Chondrocyte (in vitro differentiated cells): ENCODE measurements around the gene ZBTB44. TPM values are rescaled to one million over a fixed set of nuclear protein-coding genes. Genes with fewer than 3 reads are reported as not detected.
A peak's percentile ranks its signal among the peaks of the same experiment; 100 is the strongest.

Source experiments
- DNase-seq: peaks from one replicate; pipeline ENCODE4 v3.0.0; 2021; ENCODE audit warnings: mixed read lengths, low spot score
- H3K27ac Mint-ChIP-seq: one replicate; pipeline ENCODE4 v1.8.0; 2021; ENCODE audit warnings: mild to moderate bottlenecking, moderate library complexity, mixed read lengths; ENCODE audit not compliant: unreplicated experiment
- H3K27me3 Mint-ChIP-seq: 2 replicates; pipeline ENCODE4 v1.8.0; 2021; ENCODE audit warnings: low read depth, mixed read lengths
- H3K36me3 Mint-ChIP-seq: 2 replicates; pipeline ENCODE4 v1.8.0; 2021; ENCODE audit warnings: low read depth, mixed read lengths
- H3K4me1 Mint-ChIP-seq: 2 replicates; pipeline ENCODE4 v1.8.0; 2021; ENCODE audit warnings: low read depth, mild to moderate bottlenecking, mixed read lengths
- H3K4me3 Mint-ChIP-seq: one replicate; pipeline ENCODE4 v1.8.0; 2021; ENCODE audit warnings: mild to moderate bottlenecking, moderate library complexity, mixed read lengths; ENCODE audit not compliant: unreplicated experiment
- H3K9me3 Mint-ChIP-seq: 2 replicates; pipeline ENCODE4 v1.8.0; 2021; ENCODE audit warnings: low read depth, mixed read lengths
- total RNA-seq: library from RNA; stranded (reverse); gene quantifications from 3 replicates; pipeline ENCODE4 v1.2.1, GENCODE V29; 2021
- TF ChIP-seq, protein P1 (sequence below): fragments of 200-600 bp; sonication (generic); IDR thresholded peaks from 2 replicates; pipeline ENCODE4 v1.5.0; 2021; ENCODE audit warnings: antibody characterized with exemption, mild to moderate bottlenecking, moderate library complexity

The ZBTB44 gene
- total RNA-seq, 1 donor from 2014 or later = 21.2 TPM

DNA sequence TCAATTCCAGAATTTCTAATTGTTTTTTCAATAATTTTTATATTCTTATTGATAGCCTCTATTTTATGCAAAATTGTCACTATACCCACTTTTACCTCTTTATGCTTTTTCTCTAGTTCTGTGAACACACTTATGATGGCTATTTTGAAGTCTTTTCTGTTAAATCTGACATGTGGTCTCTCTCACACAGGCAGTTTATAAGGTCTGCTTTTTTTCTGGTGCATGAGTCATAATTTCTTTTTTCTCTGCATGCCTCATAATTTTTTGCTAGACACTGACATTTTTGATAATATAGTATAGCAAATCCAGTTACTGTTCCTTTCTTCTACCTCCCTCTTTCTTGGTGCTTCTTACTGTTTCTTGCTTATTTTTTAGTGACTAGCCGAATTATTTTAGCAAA, 36.0 kb downstream of the ZBTB44 start:
- H3K27ac Mint-ChIP-seq = peak overlapping the region; percentile 34
- no peak overlapping the region for H3K4me3 Mint-ChIP-seq
- peaks cover 4% of the 10 kb centered on the region for H3K36me3 Mint-ChIP-seq
- H3K27me3 Mint-ChIP-seq = no peaks in the 10 kb centered on the region
- H3K9me3 Mint-ChIP-seq = peaks cover 19% of the 10 kb centered on the region
- H3K4me1 Mint-ChIP-seq = peaks cover 8% of the 10 kb centered on the region
- TF ChIP-seq, protein P1, sequence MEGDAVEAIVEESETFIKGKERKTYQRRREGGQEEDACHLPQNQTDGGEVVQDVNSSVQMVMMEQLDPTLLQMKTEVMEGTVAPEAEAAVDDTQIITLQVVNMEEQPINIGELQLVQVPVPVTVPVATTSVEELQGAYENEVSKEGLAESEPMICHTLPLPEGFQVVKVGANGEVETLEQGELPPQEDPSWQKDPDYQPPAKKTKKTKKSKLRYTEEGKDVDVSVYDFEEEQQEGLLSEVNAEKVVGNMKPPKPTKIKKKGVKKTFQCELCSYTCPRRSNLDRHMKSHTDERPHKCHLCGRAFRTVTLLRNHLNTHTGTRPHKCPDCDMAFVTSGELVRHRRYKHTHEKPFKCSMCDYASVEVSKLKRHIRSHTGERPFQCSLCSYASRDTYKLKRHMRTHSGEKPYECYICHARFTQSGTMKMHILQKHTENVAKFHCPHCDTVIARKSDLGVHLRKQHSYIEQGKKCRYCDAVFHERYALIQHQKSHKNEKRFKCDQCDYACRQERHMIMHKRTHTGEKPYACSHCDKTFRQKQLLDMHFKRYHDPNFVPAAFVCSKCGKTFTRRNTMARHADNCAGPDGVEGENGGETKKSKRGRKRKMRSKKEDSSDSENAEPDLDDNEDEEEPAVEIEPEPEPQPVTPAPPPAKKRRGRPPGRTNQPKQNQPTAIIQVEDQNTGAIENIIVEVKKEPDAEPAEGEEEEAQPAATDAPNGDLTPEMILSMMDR = no peak
- DNase-seq = no peak

DNA sequence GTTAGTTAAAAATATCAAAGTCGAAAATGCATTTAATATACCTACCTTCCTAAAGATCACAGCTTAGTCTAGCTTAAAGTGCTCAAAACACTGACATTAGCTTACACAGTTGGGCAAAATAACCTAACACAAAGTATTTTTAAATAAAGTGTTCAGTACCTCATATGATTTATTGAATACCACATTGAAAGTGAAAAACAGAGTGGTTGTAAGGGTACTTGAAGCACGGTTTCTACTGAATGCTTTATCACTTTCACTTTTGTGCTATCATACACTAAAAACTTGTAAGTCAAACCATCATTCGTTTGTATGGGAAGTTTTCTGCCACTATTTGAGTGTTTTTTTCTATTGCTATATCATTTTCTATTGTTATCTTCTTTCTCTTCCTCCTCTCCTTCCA, 36.6 kb downstream of the ZBTB44 start:
- Mint-ChIP-seq H3K27me3 (no peaks in the 10 kb centered on the region), H3K27ac (no peak overlapping the region), H3K4me1 (peaks cover 8% of the 10 kb centered on the region), H3K9me3 (peaks cover 19% of the 10 kb centered on the region), H3K4me3 (no peak overlapping the region), H3K36me3 (peaks cover 4% of the 10 kb centered on the region)
- no peak for DNase-seq
- TF ChIP-seq, protein P1 = no peak

DNA sequence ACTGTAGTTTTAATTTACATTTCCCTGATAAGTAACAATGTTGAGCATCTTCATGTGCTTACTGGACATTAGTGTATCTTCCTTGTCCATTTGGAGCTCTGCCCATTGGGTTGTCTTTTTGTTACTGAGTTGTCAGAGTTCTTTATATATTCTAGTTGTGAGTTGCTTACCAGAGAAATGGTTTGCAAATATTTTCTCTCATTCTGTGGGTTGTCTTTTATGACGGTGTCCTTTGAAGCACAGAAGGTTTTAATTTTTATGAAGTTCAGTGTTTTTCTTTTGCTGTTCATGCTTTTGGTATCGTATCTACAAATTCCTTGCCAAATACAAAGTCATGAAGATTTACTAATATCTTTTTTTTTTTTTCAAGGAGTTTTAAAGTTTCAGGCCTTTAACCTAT, 42.4 kb downstream of the ZBTB44 start:
- H3K36me3 Mint-ChIP-seq = peaks cover 3% of the 10 kb centered on the region
- no peak overlapping the region for H3K4me3 Mint-ChIP-seq
- H3K27ac Mint-ChIP-seq = no peak overlapping the region
- TF ChIP-seq, protein P1 = no peak
- H3K4me1 Mint-ChIP-seq = peaks cover 10% of the 10 kb centered on the region
- no peaks in the 10 kb centered on the region for H3K27me3 Mint-ChIP-seq
- no peaks in the 10 kb centered on the region for H3K9me3 Mint-ChIP-seq
- no peak for DNase-seq

DNA sequence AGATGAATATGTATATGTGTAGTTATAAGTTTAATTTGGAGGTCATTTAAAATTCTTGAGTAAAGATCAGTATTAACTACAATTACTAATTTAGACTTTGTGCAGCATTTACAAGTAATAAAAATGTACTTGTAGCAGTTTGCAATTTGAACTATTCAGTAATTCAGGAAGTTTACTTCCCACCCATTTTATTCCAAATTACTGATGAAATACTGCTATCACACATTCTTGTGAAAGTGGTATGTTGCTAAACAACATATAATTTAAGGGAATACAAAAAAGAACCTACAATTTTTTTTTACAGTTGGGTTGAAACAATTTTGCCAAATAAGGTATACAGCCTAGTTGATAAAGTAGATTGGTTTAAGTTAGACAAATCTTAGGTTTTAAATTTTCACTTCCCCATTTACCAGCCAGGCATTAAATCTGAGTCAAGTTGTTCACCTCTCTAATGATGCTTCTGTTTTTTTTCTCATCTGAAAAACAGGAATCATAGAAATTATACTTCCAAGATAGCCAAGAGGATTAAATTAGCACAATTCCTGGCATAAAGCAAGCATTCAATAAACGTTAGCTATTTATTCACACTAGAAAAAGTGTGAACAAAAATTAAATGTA, 45.3 kb downstream of the ZBTB44 start:
- TF ChIP-seq, protein P1 = no peak
- H3K36me3 Mint-ChIP-seq = peaks cover 10% of the 10 kb centered on the region

DNA sequence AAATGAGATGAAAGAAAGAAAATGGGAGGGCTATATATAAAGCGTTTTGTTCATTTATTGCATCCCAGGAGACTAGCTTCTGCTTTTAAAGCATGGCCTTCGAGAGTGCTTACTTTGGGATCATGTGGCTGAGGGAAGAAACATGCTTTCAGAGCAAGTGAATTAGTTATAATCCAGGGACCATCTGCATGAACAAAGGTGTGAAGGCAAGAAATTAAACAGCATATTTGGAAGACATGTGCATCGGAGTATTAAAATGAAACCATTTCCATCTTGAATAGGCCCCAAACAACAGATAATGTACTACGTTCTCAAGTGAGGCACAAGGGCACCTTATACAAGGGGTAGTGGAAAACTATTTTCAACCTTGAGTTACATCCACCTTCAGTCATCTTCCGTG, 51.4 kb downstream of the ZBTB44 start:
- DNase-seq = no peak
- Mint-ChIP-seq H3K27ac (no peak overlapping the region), H3K27me3 (no peaks in the 10 kb centered on the region), H3K4me3 (no peak overlapping the region), H3K9me3 (peaks cover 8% of the 10 kb centered on the region), H3K4me1 (peaks cover 6% of the 10 kb centered on the region), H3K36me3 (peaks cover 23% of the 10 kb centered on the region)
- TF ChIP-seq, protein P1 = no peak

More for the DNA sequence above, 45.3 kb downstream of the ZBTB44 start:
- Mint-ChIP-seq H3K9me3 (no peaks in the 10 kb centered on the region), H3K4me3 (no peak overlapping the region), H3K27me3 (no peaks in the 10 kb centered on the region), H3K4me1 (peaks cover 10% of the 10 kb centered on the region), H3K27ac (no peak overlapping the region)
- no peak for DNase-seq
